HCEC 1CT (cell line): Measurements from ENCODE around the gene TMEM273.

Source experiments
- DNase-seq: peaks from one replicate; pipeline ENCODE4 v3.0.0-alpha.2; 2017

The TMEM273 gene

DNA sequence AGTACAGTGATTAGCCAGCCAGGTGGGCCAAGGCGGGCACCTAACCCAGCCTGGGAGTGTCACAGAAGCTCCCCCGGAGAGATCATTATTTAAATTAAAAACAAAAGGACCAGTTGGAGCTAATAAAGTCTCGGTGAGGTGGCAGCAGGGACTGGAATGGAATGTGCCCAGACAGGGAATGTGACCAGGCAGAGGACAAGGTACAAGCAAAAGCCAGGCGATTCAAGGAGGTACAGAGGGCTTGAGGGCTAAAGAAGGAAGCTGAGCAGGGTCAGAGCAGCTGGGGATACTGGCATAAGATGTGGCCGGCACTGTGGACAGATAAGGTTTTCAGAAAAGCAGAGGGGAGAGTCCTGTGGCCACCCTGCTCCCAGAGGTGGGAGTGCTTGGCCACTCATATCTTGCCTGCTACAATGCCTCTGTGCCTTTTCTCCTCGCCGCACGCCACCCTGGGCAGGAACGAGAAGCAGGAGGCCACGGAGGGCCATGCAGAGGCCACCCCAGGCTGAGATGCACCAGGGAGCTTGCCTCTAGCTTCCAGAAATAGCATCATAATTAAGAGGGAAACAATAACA, 13.2 kb downstream of the TMEM273 start:
- DNase-seq: no peak

GRCh38 chr10:49174261-49174925, 13.8 kb downstream of the TMEM273 start:
- DNase-seq: no peak

GRCh38 chr10:49173853-49174252, 14.3 kb downstream of the TMEM273 start:
- no peak for DNase-seq

- DNase-seq: no peak
These were observed 14.9 kb downstream of the TMEM273 start for GRCh38 chr10:49173201-49173772.

- no peak for DNase-seq
These were observed 15.4 kb downstream of the TMEM273 start for GRCh38 chr10:49172777-49173132.

GRCh38 chr10:49172061-49172776, 16.0 kb downstream of the TMEM273 start:
- no peak for DNase-seq

DNA sequence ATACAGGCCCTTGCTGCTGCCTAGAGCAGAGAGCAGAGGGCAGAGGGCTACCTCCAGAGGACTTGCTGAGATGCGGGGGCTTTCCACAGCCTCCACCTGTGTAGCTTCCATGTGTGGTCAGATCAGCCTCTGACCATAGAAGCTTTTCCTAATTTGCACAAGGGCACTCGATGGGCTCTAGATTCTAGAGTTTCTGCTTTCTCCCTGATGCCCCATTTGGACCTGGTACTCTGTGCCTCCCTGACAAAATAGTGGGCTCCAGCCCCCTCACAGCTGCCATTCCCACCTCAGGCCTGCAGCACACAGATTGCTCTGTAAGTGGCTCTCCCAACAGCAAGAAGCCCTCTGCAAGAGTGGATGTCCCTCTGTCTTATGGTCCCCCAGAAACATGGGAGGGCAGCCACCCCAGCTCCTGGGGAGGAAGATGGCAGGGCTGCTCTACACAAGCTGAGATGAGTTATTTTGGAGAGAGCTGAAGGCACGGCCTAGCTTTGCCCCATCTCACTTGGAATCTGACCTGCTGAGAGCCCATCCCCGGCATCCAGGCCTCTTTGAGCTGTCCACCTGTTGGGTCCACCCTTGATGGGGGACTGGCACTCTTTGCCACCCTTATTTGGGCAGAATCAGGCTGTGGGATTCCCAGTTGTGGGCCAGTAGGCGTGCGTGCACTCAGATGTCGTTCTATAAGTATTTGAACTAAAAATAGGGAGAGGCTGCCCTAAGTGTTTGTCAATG, 16.7 kb downstream of the TMEM273 start:
- DNase-seq: no peak

GRCh38 chr10:49170632-49171325, 17.4 kb downstream of the TMEM273 start:
- no peak for DNase-seq

GRCh38 chr10:49169776-49170175, 18.4 kb downstream of the TMEM273 start:
- DNase-seq: no peak

- DNase-seq: no peak
These were observed 19.2 kb downstream of the TMEM273 start for GRCh38 chr10:49168831-49169500.

- no peak for DNase-seq
These were observed 20.0 kb downstream of the TMEM273 start for GRCh38 chr10:49168171-49168540.

GRCh38 chr10:49167425-49168170, 20.6 kb downstream of the TMEM273 start:
- DNase-seq: no peak

GRCh38 chr10:49166484-49167400, 21.4 kb downstream of the TMEM273 start:
- DNase-seq: no peak

DNA sequence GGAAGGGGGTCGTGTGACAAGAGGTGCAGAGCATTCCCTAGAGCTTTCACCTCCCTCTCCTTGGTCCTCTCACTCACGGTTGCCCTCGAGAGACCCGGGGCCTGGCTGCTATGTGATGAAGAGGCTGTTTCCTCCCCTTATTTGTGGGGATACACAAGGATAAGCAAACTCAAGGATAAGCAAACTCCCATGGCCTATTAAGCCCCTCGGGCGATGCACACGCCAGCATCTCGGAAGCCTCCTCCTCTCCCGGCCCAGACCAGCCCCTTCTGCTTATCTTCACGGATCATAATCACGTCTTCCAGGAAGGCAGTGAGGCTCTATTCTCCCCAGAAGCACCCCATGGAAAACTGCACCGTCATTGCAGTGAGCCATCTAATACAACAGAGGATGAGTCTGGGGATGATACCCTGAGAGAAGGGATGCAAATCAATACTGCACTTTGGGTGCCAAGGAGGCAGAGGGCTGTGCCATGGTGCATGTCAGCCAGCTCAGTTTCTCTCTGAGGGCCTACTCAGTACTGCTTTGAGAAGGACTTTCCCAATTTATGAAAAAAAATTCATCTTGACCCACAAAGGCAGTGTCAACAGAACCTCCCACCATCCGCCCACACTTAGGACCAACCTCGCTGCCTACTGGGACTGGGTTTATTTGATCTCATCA, 22.2 kb downstream of the TMEM273 start:
- DNase-seq: no peak

- DNase-seq: no peak
These were observed 22.9 kb downstream of the TMEM273 start for GRCh38 chr10:49165259-49165658.

DNA sequence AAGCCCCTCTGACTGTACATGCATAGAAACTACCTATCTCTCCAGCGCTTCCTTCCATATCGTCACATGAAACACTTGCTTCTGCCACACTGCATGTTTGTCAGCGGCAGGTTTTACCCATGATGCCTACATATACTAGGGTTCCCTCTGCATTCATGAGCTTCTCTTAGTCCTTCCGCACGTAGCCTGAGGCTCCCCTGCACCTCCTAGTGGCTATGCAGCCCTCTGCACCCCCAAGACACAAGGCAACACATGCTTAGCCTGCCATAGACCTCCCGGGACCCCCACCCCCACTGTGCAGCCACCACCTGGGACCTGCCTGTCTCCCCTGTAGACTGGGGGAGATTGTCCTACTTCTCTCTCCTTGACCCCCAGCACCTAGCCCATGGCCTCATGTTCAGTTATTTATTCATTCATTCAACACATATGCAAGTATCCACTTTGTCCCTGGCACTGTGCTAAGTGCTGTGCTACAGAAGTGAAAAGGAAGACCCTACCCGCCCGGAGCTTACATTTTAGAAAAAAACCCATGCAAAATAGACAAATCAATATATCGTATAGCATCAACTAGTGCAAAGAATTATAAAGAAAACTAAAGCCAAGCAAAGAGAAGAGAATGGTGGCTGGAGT, 23.5 kb downstream of the TMEM273 start:
- peak; percentile 25 for DNase-seq

DNA sequence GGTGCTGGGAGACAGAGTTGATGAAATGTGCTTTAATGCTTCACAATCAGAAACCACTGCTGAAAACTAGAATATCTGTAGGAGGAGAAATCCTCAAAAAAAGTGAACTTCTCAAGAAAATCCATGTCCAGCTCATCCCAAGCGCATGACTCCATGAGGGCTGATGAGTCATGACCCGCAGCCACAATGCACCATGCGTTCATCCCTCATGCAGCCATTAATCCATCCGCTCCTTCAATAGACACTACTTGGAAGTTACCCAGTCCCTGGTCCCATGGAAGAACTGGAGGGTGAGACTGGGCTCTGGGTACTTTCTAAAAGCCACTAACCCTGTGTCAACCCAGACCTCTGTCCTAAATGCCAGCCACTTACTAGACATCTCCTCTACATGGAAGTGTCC, 24.4 kb downstream of the TMEM273 start:
- peak; percentile 86 for DNase-seq

- no peak for DNase-seq
These were observed 25.4 kb downstream of the TMEM273 start for GRCh38 chr10:49162761-49163310.

DNA sequence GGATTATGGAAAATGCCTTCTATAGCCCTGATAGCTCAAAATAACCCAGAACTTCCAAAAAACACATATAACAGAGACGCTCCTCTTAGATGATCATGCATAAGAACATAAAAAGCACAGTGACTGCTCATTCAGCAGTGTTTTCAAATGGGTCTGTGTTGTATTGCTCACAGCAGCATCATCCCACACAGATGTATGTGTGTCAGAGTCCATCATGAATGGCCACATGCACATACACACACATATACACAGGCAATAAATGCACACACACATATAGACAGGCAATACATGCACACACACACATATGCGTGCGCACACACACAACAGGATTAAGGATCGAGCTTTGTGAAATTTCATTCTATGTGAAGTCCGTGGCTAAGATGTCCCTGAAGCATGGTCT, 26.1 kb downstream of the TMEM273 start:
- DNase-seq: no peak
